RPMI8226 (cell line): Measurements from ENCODE around the gene INCENP.

Source experiments
- DNase-seq: peaks from one replicate; pipeline ENCODE4 v3.0.0-alpha.2; 2015

Gene INCENP

DNA sequence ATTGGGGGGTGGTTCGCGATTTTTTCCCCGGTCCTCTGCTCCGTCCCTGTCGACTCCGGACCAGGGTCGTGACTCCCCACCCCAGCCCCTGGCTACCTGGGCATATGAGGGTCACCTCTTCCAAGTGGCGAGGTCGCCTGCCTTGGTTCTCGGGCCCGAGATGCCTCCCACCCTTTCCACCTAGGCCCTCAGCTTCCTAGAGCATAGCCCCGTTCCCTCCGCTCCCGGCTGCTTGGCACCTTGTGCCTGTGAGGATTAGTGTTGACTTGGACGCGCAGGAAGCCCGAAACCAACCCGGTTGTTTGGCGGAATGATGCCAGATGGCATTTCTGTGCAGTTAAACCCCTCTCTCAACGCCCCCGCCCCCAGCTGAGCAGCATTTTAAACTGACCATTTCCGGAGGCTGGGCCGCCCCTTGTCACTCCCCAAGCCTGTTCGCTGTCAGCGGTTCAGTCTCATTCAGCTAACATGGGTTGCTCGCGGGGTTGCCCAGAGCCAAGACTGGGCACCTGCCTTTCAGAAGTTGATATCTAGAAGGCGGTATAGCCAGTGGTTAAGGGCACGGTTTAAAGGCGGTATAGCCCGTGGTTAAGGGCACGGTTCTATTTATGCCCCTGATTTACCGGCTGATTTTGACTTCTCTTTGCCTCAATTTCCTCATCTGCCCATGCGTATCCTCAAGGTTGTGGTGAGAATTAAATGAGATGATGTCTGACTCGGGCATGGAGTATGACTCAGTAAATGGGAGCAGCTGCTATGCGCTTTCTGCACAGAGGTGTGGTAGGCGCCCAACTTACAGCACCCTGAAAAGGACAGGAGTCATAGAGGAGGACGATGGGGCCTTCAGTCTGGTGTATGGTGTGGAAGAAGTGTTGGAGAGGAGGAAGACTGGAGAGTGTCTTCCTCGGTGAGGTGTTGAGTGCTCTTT lies 639 bp downstream of the INCENP start:
- peak; percentile 64 for DNase-seq

DNA sequence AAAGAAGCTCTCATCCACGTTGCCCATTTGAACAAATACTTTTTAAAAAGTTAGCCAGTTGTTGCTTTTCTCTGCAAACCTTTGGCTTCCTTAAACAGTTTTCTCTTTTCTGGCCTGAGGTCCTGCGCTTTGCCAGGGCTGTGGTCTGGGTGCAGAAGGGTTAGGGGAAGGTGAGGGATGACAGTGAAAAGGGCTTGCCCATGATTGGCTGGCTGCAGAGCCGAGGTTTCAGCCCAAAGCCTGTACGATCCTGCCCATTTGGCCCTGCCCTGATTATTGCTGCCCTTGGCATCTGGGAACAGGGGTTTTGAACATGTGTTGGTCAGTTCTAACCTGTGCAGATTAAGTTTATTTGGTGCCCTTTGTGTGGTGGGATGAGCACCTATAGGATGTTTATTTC lies 1.5 kb downstream of the INCENP start:
- DNase-seq: peak; percentile 56

DNA sequence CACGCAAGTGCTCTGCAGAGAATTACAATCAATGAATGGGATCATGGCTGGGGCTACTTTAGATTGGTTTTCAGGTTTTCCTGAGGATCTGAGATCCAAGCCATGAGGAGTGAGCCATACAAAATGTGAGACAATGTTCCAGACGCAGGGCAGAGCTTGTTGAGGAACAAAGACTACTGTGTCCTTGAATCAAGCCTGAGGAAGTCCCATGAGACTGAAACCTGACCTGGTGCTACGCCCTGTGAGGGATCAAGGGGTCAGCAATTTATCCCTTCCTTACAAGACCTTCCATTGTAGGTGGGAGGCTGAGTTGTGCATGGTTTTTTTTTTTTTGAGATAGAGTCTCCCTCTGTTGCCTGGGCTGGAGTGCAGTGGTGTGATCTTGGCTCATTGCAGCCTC lies 2.1 kb downstream of the INCENP start:
- no peak for DNase-seq

- no peak for DNase-seq
Observed at GRCh38 chr11:62127426-62127825, 3.6 kb downstream of the INCENP start.

GRCh38 chr11:62127941-62128770 lies 4.3 kb downstream of the INCENP start:
- DNase-seq: no peak

DNA sequence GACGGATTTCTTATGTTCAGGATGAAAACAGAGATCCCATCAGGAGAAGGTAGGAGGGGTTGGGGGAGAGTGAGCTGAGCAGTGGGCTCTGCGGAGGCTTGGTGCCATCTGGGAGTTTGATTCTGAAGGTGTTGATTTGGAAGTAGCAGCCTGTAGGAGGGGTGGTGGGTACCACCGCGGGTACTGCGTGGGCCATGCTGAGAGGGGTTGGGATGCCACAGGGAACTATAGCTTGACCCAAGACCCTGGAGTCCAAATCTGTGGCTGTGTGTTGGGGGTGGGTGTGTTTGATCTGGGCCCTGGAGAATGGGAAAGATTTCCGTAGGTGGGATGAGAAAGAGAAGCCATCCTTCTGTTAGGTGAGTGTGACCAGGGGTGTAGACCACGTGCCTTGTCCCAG lies 5.0 kb downstream of the INCENP start:
- no peak for DNase-seq

DNA sequence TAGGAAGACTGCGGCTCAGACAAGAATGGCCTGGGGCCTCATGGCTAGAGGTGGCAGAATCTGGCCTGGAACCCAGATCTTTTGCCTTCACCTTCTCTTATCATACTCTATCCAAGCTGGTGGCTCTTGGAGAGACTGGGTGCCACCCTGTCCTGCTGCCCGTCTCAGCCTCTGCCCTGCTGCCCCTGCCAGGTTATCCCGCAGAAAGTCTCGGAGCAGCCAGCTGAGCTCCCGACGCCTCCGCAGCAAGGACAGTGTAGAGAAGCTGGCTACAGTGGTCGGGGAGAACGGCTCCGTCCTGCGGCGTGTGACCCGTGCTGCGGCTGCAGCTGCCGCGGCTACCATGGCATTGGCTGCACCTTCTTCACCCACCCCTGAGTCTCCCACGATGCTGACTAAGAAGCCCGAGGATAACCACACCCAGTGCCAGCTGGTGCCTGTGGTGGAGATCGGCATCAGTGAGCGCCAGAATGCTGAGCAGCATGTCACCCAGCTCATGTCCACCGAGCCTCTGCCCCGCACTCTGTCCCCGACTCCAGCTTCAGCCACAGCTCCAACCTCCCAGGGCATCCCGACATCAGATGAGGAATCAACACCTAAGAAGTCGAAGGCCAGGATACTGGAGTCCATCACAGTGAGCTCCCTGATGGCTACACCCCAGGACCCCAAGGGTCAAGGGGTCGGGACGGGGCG lies 5.9 kb downstream of the INCENP start:
- DNase-seq: no peak

GRCh38 chr11:62130283-62131169 lies 6.7 kb downstream of the INCENP start:
- DNase-seq: no peak

DNA sequence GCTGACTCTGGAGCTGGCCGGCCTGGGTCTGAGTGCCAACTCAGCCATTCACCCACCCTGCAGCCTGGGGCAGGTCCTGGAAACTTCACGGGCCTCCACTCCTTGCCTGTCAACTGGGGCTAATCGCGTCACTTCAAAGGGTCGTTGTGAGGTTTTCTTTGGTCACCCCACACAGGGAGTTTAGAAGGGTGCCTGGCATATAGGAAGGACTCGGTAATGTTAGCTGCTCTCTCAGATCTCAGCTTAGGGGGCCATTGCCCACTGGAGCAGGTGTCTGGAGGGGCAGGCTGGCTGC lies 7.3 kb downstream of the INCENP start:
- no peak for DNase-seq

DNA sequence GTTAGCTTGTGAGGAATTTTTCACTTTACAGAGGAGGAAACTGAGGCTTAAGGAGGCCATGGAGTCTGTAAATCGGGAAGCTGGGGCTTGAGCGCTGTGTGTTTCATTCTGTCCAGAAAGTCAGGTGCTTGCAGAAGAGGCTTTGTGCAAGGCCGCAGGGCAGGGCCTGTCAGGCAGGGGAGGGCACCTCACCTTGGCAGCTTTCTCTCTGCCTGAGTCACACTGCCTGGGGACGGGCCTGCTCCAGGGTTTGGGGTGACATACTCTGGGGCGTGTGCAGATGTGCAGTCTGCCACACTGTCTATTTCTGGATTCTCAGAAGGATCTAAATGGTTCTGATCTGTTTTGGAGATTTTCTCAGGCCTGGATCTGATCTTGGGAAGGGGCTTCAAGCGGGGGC lies 8.4 kb downstream of the INCENP start:
- DNase-seq: no peak

- no peak for DNase-seq
Observed at GRCh38 chr11:62132689-62133293, 9.0 kb downstream of the INCENP start.

GRCh38 chr11:62133328-62134065 lies 9.7 kb downstream of the INCENP start:
- no peak for DNase-seq

DNA sequence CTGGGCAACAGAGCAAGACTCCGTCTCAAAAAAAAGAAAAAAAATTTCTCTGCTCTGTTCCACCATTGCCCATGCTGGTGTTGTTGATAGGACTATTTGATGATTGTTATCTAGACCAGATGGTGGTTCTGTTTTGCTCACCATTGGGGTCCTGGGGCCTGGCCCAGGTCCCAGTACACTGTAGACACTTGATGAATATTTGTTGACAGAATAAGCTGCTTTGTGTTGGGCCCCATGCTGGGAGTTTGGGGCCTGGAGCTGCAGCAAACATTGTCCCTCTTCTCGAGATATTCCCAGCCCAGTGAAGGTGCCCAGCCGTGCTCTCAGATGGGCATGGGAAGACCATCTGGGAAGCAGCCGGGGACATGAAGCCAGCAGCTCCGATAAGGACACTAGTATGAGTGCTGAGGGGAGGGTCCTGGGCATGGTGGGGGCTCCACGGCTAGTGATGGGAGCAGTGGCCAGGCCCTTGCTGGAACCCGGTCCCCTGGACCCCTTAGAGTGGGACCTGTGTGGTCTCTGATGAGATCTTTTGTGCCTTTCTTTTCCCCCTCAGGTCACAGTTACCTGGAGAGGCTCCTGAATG lies 13.6 kb downstream of the INCENP start:
- no peak for DNase-seq

DNA sequence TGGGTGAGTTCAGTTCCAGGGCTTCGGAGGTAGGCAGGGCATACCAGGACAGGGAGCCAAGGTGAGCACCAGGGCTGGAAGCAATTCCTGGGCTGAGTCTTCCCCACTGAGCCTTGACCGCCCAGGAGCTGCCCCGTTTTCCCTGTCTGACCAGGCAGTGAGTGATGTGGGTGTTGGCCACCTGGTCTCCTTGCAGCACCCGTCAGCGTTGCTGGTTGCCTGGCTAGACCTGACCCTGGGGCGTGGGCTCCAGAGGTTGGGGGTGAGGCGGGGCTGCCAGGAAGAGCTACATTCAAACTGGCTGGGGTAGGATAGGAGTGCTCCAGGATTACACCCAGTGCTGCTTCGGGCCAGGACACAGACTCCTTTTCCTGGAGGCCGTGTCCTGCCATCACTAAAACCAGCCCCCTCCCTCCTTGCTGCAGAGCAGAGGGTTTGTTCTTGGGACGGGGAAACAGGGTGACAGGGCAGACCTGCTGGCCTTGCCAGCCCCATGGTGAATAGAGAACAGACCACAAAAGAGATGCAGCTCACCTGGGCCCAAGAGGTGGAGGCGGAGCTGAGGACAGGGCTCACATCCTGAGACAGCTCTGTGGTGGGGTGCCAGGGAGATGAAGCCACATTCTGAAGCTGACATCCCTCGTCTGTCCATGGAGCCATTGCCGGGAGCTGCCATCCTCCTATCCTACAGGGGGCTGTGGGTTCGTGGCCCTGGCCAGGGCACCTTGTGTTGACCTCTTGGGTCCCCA lies 14.2 kb downstream of the INCENP start:
- no peak for DNase-seq

GRCh38 chr11:62138630-62139425 lies 15.0 kb downstream of the INCENP start:
- DNase-seq: no peak

- no peak for DNase-seq
Observed at GRCh38 chr11:62139526-62140303, 15.9 kb downstream of the INCENP start.

DNA sequence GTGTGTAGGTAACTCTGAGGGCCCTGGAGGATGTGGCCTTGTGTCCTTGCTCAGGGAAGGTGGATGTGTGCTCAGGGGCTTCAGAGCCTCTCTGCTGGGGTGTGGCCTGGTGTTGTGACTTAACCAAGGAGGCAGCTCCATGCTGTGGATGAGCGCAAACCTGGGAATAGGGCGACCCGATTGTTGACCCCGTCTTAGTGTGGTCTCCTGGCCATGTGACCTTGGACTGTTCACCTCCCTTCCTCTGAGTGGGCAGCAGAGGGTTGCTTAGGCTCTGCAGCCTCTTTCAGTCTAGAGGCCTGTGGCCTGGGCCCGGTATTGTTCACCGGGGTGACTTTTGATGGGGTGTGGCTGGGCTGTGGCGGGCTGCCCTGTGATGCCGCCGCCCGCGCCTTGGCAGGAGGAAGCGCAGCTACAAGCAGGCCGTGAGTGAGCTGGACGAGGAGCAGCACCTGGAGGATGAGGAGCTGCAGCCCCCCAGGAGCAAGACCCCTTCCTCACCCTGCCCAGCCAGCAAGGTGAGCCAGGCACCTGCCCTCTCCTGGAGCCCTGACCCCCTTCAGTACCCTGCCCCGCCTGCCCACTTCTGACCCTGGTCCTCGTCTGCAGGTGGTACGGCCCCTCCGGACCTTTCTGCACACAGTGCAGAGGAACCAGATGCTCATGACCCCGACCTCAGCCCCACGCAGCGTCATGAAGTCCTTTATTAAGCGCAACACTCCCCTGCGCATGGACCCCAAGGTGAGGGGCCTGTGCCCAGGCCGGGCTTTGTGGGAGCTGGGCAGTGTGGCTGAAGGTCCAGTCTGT lies 16.7 kb downstream of the INCENP start:
- DNase-seq: no peak
